Fibroblast of mammary gland (primary cell): ENCODE results near the gene ACTRT2.

Source experiments
- DNase-seq: peaks from one replicate; pipeline ENCODE4 v3.0.0-alpha.2; 2010; ENCODE audit warnings: low read depth
- H3K4me3 ChIP-seq: 2 replicates; pipeline ENCODE4 v1.5.1; 2011; ENCODE audit warnings: low read depth, mild to moderate bottlenecking, low read length, moderate library complexity; ENCODE audit not compliant: control insufficient read depth
- CTCF ChIP-seq: conservative IDR thresholded peaks from 2 replicates; pipeline ENCODE4 v1.5.1; 2011; ENCODE audit warnings: low read depth, low read length, inconsistent platforms; ENCODE audit not compliant: control insufficient read depth, insufficient read depth

Gene ACTRT2

GRCh38 chr1:3022976-3023375 is 1.7 kb downstream of the ACTRT2 start:
- H3K4me3 ChIP-seq, result no peak overlapping the region
- TF ChIP-seq CTCF, result no peak
- no peak for DNase-seq

DNA sequence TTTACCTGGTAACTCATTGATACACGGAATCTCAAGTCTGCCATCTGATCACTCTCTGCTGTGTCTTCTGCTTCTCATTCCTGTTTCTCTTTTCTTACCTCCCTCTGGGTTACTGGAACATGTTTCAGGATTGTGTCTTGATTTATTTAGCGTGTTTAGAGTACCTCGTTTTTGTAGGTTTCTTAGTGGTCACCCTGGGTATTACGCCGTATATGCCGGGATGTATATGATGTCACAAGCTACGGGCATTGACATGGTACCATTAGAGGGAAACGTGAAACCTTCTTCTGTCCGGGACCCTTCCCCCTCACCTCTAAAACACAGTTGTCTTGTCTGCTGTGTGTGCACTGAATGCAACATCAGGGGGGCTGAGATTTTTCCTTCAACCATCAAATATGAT is 2.8 kb downstream of the ACTRT2 start:
- H3K4me3 ChIP-seq, result no peak overlapping the region
- TF ChIP-seq CTCF, result peak; percentile 6
- no peak for DNase-seq

DNA sequence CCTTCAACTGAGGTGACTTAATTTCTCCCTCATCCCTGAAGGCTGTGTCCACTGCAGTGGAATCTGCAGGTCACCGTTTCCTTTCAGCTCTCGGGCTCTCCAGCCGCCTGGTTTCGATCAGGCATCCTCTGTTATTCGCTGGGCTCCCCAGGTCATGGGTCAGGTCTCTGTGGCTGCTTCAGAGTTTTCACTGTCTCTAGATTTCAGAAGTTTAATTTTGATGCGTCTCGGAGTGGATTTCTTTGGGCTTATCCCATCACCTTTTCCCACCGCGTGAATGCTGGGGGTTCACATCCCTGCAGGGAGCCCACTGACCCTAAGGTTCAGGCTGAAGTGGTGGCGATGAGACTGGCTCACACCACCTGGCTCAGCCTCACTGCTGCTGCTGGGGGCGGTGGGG is 3.3 kb downstream of the ACTRT2 start:
- no peak for TF ChIP-seq CTCF
- no peak for DNase-seq
- no peak overlapping the region for H3K4me3 ChIP-seq

- DNase-seq, result no peak
- H3K4me3 ChIP-seq, result no peak overlapping the region
- no peak for TF ChIP-seq CTCF
Measured at GRCh38 chr1:3026124-3026523, 4.9 kb downstream of the ACTRT2 start.

DNA sequence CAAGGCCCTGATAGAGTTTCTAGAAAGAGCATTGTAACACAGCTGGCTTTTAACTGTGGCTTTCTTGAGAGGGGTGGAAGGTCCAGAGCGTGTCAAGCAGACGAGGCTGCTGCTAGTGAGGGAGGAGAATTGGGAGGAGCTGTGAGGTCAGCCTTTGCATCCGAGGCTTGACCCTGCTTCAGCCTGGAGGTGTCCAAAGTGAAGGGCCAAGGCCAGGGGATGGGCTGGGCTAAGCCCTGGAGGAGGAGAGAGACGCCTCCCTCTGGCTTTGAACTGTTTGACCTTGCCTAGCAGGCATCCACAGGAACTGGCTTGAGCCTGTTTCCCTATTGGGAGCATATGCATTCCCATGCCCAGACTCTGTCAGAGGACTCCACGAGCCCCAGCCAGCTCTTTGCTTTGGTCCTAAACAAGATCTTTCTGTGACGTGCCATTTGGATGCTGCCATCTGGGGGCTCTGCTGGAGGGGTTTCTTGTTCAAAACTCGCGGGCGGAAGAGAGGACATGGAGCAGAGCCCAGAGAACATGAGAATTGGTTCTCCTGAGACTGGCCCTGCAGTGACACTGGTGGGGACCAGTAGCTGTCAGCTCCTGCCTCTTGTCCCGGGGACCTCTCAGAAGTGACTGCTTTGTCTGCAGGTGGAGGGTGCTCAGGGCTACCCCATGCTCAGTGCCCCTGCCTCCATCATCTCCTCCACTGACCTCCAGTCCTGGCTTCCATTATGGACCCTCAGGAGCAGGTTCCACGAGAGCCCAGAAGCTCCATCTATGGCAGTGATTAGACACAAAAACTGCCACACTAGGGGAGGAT is 5.5 kb downstream of the ACTRT2 start:
- DNase-seq, result no peak
- H3K4me3 ChIP-seq, result no peak overlapping the region
- no peak for TF ChIP-seq CTCF

- TF ChIP-seq CTCF, result no peak
- DNase-seq, result no peak
- H3K4me3 ChIP-seq, result no peak overlapping the region
Measured at GRCh38 chr1:3027611-3028371, 6.5 kb downstream of the ACTRT2 start.
